K562 (cell line): Measurements from ENCODE around the gene CST9L.

Experiments
- CTCF ChIP-seq, 3 experiments: IDR thresholded peaks in 2 of 3; conservative IDR thresholded peaks in 1 of 3; 2 replicates each; pipeline ENCODE4 v1.5.1; 2011 to 2012; ENCODE audit warnings: low read length in 3 of 3, mild to moderate bottlenecking in 3 of 3, control low read depth in 2 of 3, improper control_type of control experiment in 1 of 3, inconsistent platforms in 1 of 3, low read depth in 1 of 3, mixed read lengths in 1 of 3, moderate library complexity in 1 of 3; ENCODE audit not compliant: insufficient read depth in 2 of 3
- EP300 ChIP-seq: IDR thresholded peaks from 2 replicates; pipeline ENCODE4 v1.6.1; 2012; ENCODE audit warnings: low read length, improper control_type of control experiment
- KLF16 ChIP-seq: IDR thresholded peaks from 2 replicates; pipeline ENCODE4 v1.6.1; 2016; ENCODE audit warnings: antibody characterized with exemption
- POLR2AphosphoS5 ChIP-seq: IDR thresholded peaks from 2 replicates; pipeline ENCODE4 v1.6.1; 2011; ENCODE audit warnings: mild to moderate bottlenecking, low read depth, low read length, moderate library complexity; ENCODE audit not compliant: control insufficient read depth, insufficient read depth
- TCF7L2 ChIP-seq: fragments of 150-350 bp; IDR thresholded peaks from 2 replicates; pipeline ENCODE4 v1.6.1; 2016; ENCODE audit warnings: low read depth, mild to moderate bottlenecking, low read length, moderate library complexity
- ZNF354B ChIP-seq: fragments of 250-450 bp; sonication (Bioruptor Pico); IDR thresholded peaks from 2 replicates; pipeline ENCODE4 v1.4.0; 2020

GRCh38 chr20:23586735-23587525 is 18.6 kb upstream of the CST9L start:
- no peak for TF ChIP-seq CTCF (IDR thresholded peaks at IDR 0.05 in 2 of 3, conservative IDR thresholded peaks at IDR 0.05 in 1 of 3; ENCODE audit: insufficient read depth in 2 of 3, low read depth in 1 of 3, low read length in 3 of 3)
- TF ChIP-seq EP300, result no peak
- no peak for TF ChIP-seq TCF7L2
- no peak for TF ChIP-seq KLF16
- TF ChIP-seq POLR2AphosphoS5, result no peak
- no peak for TF ChIP-seq ZNF354B
